HepG2 (cell line): ENCODE results near the gene GEMIN8.

Experiments used
- HMGA1 ChIP-seq: sonication (generic); formaldehyde crosslinking; conservative IDR thresholded peaks from 2 replicates; pipeline ENCODE4 v1.4.0; 2020; ENCODE audit warnings: missing genetic modification reagents
- HNRNPUL1 ChIP-seq: fragments of 200-400 bp; formaldehyde crosslinking; IDR thresholded peaks from 2 replicates; pipeline ENCODE4 v1.6.1; 2017; ENCODE audit warnings: low read depth, mild to moderate bottlenecking, low read length, moderate library complexity
- SOX6 ChIP-seq, 2 experiments: fragments of 450-650 bp in 1 of 2; sonication (generic) in 1 of 2; formaldehyde crosslinking in 1 of 2; IDR thresholded peaks; 2 replicates each; pipeline versions ENCODE4 v1.4.0 to v1.6.1; 2017 to 2020; ENCODE audit warnings: antibody characterized with exemption in 1 of 2, mild to moderate bottlenecking in 1 of 2, missing genetic modification reagents in 1 of 2
- ZNF207 ChIP-seq: fragments of 450-650 bp; IDR thresholded peaks from 2 replicates; pipeline ENCODE4 v1.6.1; 2016; ENCODE audit warnings: antibody characterized with exemption, borderline replicate concordance
- TF ChIP-seq, protein P1 (sequence below), 2 experiments: sonication (generic) in 1 of 2; formaldehyde crosslinking in 1 of 2; IDR thresholded peaks; 2 replicates each; pipeline versions ENCODE4 v1.4.0 to v1.6.1; 2018 to 2020; ENCODE audit warnings: missing genetic modification reagents in 2 of 2, borderline replicate concordance in 1 of 2, low read depth in 1 of 2, mild to moderate bottlenecking in 1 of 2, missing biosample characterization in 1 of 2

DNA sequence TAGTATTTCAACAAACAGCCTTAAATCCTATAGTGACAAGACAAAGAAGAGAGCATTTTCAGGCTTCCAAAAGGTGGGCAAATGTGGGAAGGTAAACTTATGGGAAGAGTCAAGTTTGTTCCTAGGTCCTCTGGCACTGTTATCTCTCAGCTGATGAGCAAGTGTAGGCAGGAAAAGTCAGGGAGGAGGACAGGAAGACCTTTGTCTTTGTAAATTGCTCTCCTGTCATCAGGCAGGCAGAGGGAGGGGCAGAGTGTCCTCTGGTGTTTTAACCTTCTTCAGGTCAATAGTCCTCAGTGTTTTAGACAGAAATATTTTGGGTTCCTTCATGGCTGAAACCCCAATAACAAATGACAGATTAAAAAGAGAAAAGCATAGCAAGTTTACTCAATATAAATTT, 13.5 kb upstream of the GEMIN8 start:
- TF ChIP-seq HNRNPUL1 (no peak), SOX6 (IDR thresholded peaks at IDR 0.05) (no peak), SOX6 (CRISPR knock-in tag; IDR thresholded peaks at IDR 0.05) (no peak), HMGA1 (CRISPR knock-in tag) (no peak), ZNF207 (no peak)
- TF ChIP-seq, protein P1, sequence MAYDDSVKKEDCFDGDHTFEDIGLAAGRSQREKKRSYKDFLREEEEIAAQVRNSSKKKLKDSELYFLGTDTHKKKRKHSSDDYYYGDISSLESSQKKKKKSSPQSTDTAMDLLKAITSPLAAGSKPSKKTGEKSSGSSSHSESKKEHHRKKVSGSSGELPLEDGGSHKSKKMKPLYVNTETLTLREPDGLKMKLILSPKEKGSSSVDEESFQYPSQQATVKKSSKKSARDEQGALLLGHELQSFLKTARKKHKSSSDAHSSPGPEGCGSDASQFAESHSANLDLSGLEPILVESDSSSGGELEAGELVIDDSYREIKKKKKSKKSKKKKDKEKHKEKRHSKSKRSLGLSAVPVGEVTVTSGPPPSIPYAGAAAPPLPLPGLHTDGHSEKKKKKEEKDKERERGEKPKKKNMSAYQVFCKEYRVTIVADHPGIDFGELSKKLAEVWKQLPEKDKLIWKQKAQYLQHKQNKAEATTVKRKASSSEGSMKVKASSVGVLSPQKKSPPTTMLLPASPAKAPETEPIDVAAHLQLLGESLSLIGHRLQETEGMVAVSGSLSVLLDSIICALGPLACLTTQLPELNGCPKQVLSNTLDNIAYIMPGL (CRISPR knock-in tag; IDR thresholded peaks at IDR 0.05; ENCODE audit: borderline replicate concordance in 1 of 2, low read depth in 1 of 2): no peak
